Lower leg skin (tissue), 3 donors: Measurements from ENCODE around the gene ATP6V0A1.

Experiments used
- CTCF ChIP-seq, 3 donors: fragments of 450-650 bp; IDR thresholded peaks; one replicate each; pipeline ENCODE4 v1.5.1; 2016; ENCODE audit warnings: antibody characterized with exemption in 3 of 3, mild to moderate bottlenecking in 3 of 3, moderate library complexity in 2 of 3
- POLR2A ChIP-seq, 2 donors: fragments of 450-650 bp; IDR thresholded peaks; one replicate each; pipeline ENCODE4 v1.6.1; 2016 to 2017; ENCODE audit warnings: antibody characterized with exemption in 2 of 2, mild to moderate bottlenecking in 1 of 2, moderate library complexity in 1 of 2

GRCh38 chr17:42561897-42562387 is 103.3 kb downstream of the ATP6V0A1 start, which contains the start of gene COASY:
- TF ChIP-seq CTCF (IDR thresholded peaks at IDR 0.05), result no peak
- no peak for TF ChIP-seq POLR2A (IDR thresholded peaks at IDR 0.05)
